H1 (cell line): ENCODE results near the gene MAPK14. TPM values are rescaled to one million over a fixed set of nuclear protein-coding genes. Genes with fewer than 3 reads are reported as not detected.
A peak's percentile ranks its signal among the peaks of the same experiment; 100 is the strongest.

Source experiments
- CTCF ChIA-PET: fragments of 300-600 bp; sonication (Branson Sonifier 250); formaldehyde crosslinking; loops from one replicate; lab custom pipeline; 2021; ENCODE audit not compliant: partially characterized antibody; lab: Charles Lee
- POLR2A ChIA-PET: fragments of 300-600 bp; sonication (Branson Sonifier 250); formaldehyde crosslinking; loops from one replicate; lab custom pipeline; 2021; ENCODE audit warnings: inconsistent platforms; ENCODE audit not compliant: partially characterized antibody; lab: Charles Lee
- DNase-seq, 2 experiments: peaks; one replicate each; pipeline versions ENCODE4 v3.0.0 to v3.0.0-alpha.2; 2010 to 2022; ENCODE audit warnings: low spot score in 2 of 2, low read depth in 1 of 2, mixed read lengths in 1 of 2
- FAIRE-seq: peaks from 2 replicates; lab custom pipeline; 2011; peaks lifted over from hg19 to GRCh38; lab: Jason Lieb, UNC
- H2AFZ ChIP-seq: 2 replicates; pipeline ENCODE4 v1.8.1; 2012; ENCODE audit warnings: low read length, inconsistent platforms
- H2AK5ac ChIP-seq: 2 replicates; pipeline ENCODE4 v1.6.1; 2013; ENCODE audit warnings: low read depth, low read length
- H2BK120ac ChIP-seq: replicated peaks from 2 replicates; pipeline ENCODE3; 2013; ENCODE audit warnings: low read depth, low read length, inconsistent platforms
- H2BK12ac ChIP-seq: 2 replicates; pipeline ENCODE4 v1.6.1; 2013; ENCODE audit warnings: low read depth, low read length
- H2BK15ac ChIP-seq: 2 replicates; pipeline ENCODE4 v1.6.1; 2013; ENCODE audit warnings: low read length
- H2BK20ac ChIP-seq: 2 replicates; pipeline ENCODE4 v1.6.1; 2013; ENCODE audit warnings: low read length
- H2BK5ac ChIP-seq: 2 replicates; pipeline ENCODE4 v1.6.1; 2013; ENCODE audit warnings: low read depth, low read length
- H3K14ac ChIP-seq: 2 replicates; pipeline ENCODE4 v1.6.1; 2013; ENCODE audit warnings: inconsistent platforms; ENCODE audit not compliant: insufficient read length
- H3K18ac ChIP-seq: 2 replicates; pipeline ENCODE4 v1.6.1; 2013; ENCODE audit warnings: low read length; ENCODE audit errors: extremely low read depth
- H3K23ac ChIP-seq: 2 replicates; pipeline ENCODE4 v1.6.1; 2013; ENCODE audit warnings: inconsistent platforms; ENCODE audit not compliant: insufficient read length
- H3K23me2 ChIP-seq: 2 replicates; pipeline ENCODE4 v1.6.1; 2013; ENCODE audit warnings: low read depth, low read length
- H3K27ac ChIP-seq: 2 replicates; pipeline ENCODE4 v1.6.1; 2011; ENCODE audit warnings: low read depth, low read length, inconsistent platforms
- H3K27me3 ChIP-seq, 4 experiments: replicated peaks in 1 of 4; 1 replicate in 1 of 4; 2 replicates in 3 of 4; pipeline versions ENCODE4 v1.6.1 to v1.8.1; 2011 to 2013; ENCODE audit warnings: low read length in 3 of 4, mild to moderate bottlenecking in 3 of 4, inconsistent platforms in 2 of 4, mixed read lengths in 2 of 4, moderate library complexity in 1 of 4; ENCODE audit not compliant: control insufficient read depth in 3 of 4, insufficient read depth in 3 of 4; ENCODE audit errors: extremely low read depth in 1 of 4
- H3K36me3 ChIP-seq, 4 experiments: 2 replicates each; pipeline versions ENCODE4 v1.6.1 to v1.8.1; 2011 to 2013; ENCODE audit warnings: mild to moderate bottlenecking in 4 of 4, low read length in 3 of 4, moderate library complexity in 2 of 4, control low read depth in 1 of 4, inconsistent platforms in 1 of 4; ENCODE audit not compliant: insufficient read depth in 4 of 4, control insufficient read depth in 2 of 4
- H3K4ac ChIP-seq: replicated peaks from 2 replicates; pipeline ENCODE3; 2013; ENCODE audit warnings: low read length, low read depth, mixed read lengths, inconsistent platforms; ENCODE audit not compliant: insufficient read length
- H3K4me1 ChIP-seq, 4 experiments: replicated peaks in 1 of 4; 1 replicate in 1 of 4; 2 replicates in 3 of 4; pipeline versions ENCODE4 v1.6.1 to v1.8.1; 2011 to 2013; ENCODE audit warnings: low read length in 3 of 4, inconsistent platforms in 2 of 4, mixed read lengths in 1 of 4; ENCODE audit not compliant: insufficient read depth in 4 of 4, control insufficient read depth in 3 of 4
- H3K4me2 ChIP-seq, 2 experiments: 2 replicates each; pipeline versions ENCODE4 v1.6.1 to v1.8.1; 2011 to 2013; ENCODE audit warnings: low read depth in 2 of 2, low read length in 2 of 2, control low read depth in 1 of 2, inconsistent platforms in 1 of 2, mild to moderate bottlenecking in 1 of 2; ENCODE audit not compliant: insufficient read depth in 1 of 2
- H3K4me3 ChIP-seq, 4 experiments: fragments of 200-600, 300-600 bp in 1 of 4; sonication (generic), shearing (Covaris generic), sonication (Bioruptor Twin) in 1 of 4; 2 replicates each; pipeline versions ENCODE4 v1.5.1 to v1.8.1; 2011 to 2016; ENCODE audit warnings: low read length in 4 of 4, low read depth in 3 of 4, control low read depth in 2 of 4, inconsistent platforms in 2 of 4, mild to moderate bottlenecking in 2 of 4, mixed read lengths in 1 of 4, moderate library complexity in 1 of 4; ENCODE audit not compliant: insufficient read depth in 2 of 4; ENCODE audit errors: extremely low read depth in 1 of 4
- H3K56ac ChIP-seq: replicated peaks from 2 replicates; pipeline ENCODE3; 2013; ENCODE audit warnings: low read depth, mild to moderate bottlenecking, mixed read lengths, low read length, inconsistent platforms; ENCODE audit not compliant: insufficient read length
- H3K79me1 ChIP-seq: 2 replicates; pipeline ENCODE4 v1.6.1; 2013; ENCODE audit warnings: low read depth, low read length, control low read depth
- H3K79me2 ChIP-seq, 2 experiments: 2 replicates each; pipeline versions ENCODE4 v1.6.1 to v1.8.1; 2012 to 2013; ENCODE audit warnings: low read length in 2 of 2, mild to moderate bottlenecking in 2 of 2, inconsistent platforms in 1 of 2; ENCODE audit not compliant: insufficient read depth in 2 of 2, control insufficient read depth in 1 of 2
- H3K9ac ChIP-seq, 4 experiments: replicated peaks in 1 of 4; 1 replicate in 1 of 4; 2 replicates in 3 of 4; pipeline versions ENCODE4 v1.6.1 to v1.8.1; 2011 to 2013; ENCODE audit warnings: low read depth in 3 of 4, low read length in 3 of 4, control low read depth in 2 of 4, mild to moderate bottlenecking in 2 of 4, moderate library complexity in 2 of 4, inconsistent platforms in 1 of 4; ENCODE audit errors: extremely low read depth in 1 of 4
- H3K9me3 ChIP-seq, 2 experiments: 2 replicates each; pipeline versions ENCODE4 v1.6.1 to v1.8.1; 2012 to 2013; ENCODE audit warnings: mild to moderate bottlenecking in 2 of 2, moderate library complexity in 2 of 2, control low read depth in 1 of 2, inconsistent platforms in 1 of 2, low read depth in 1 of 2, low read length in 1 of 2, mixed read lengths in 1 of 2; ENCODE audit not compliant: insufficient read depth in 2 of 2
- H4K20me1 ChIP-seq, 2 experiments: replicated peaks in 1 of 2; 2 replicates each; pipeline versions ENCODE3 to v1.8.1; 2011 to 2013; ENCODE audit warnings: inconsistent platforms in 2 of 2, low read length in 2 of 2, mild to moderate bottlenecking in 1 of 2; ENCODE audit not compliant: insufficient read depth in 2 of 2, control insufficient read depth in 1 of 2
- H4K5ac ChIP-seq: 2 replicates; pipeline ENCODE4 v1.6.1; 2013; ENCODE audit warnings: low read length, low read depth, mixed read lengths, inconsistent platforms; ENCODE audit not compliant: insufficient read length
- H4K8ac ChIP-seq: 2 replicates; pipeline ENCODE4 v1.8.0; 2013; ENCODE audit warnings: mild to moderate bottlenecking, moderate library complexity, low read length, inconsistent platforms; ENCODE audit not compliant: insufficient read depth; ENCODE audit errors: extremely low read depth
- H4K91ac ChIP-seq: replicated peaks from 2 replicates; pipeline ENCODE3; 2013; ENCODE audit warnings: low read length, mixed read lengths, inconsistent platforms; ENCODE audit not compliant: insufficient read length
- ATF2 ChIP-seq: IDR thresholded peaks from 2 replicates; pipeline ENCODE4 v1.6.1; 2012; ENCODE audit warnings: low read length, inconsistent platforms
- BACH1 ChIP-seq: IDR thresholded peaks from 2 replicates; pipeline ENCODE4 v1.6.1; 2012; ENCODE audit warnings: low read length, improper control_type of control experiment
- CBX5 ChIP-seq: fragments of 300-800, 300-1000 bp; sonication (generic); IDR thresholded peaks from 2 replicates; pipeline ENCODE4 v1.7.1; 2016; ENCODE audit warnings: antibody characterized with exemption, low read length, low read depth
- CREB1 ChIP-seq: IDR thresholded peaks from 2 replicates; pipeline ENCODE4 v1.6.1; 2012; ENCODE audit warnings: inconsistent platforms
- CTCF ChIP-seq, 3 experiments: IDR thresholded peaks; 1 replicate in 2 of 3; 2 replicates in 1 of 3; pipeline versions ENCODE4 v1.5.1 to v1.6.1; 2011; ENCODE audit warnings: low read length in 3 of 3, mild to moderate bottlenecking in 3 of 3, inconsistent platforms in 2 of 3, low read depth in 1 of 3, moderate library complexity in 1 of 3; ENCODE audit not compliant: insufficient read depth in 1 of 3; ENCODE audit errors: control extremely low read depth in 1 of 3
- RAD21 ChIP-seq, 2 experiments: IDR thresholded peaks in 1 of 2; conservative IDR thresholded peaks in 1 of 2; 2 replicates each; pipeline ENCODE4 v1.6.1; 2011; ENCODE audit warnings: low read depth in 2 of 2, low read length in 2 of 2, improper control_type of control experiment in 1 of 2, inconsistent platforms in 1 of 2, mild to moderate bottlenecking in 1 of 2, moderate library complexity in 1 of 2
- WGBS, 2 experiments: shearing (Covaris generic) in 1 of 2; methylation state at CpG; one replicate each; pipeline versions ENCODE4 v1.1.6 to v1.1.7; 2013 to 2015; ENCODE audit warnings: low lambda C conversion rate in 2 of 2, mixed read lengths in 2 of 2, inconsistent platforms in 1 of 2, low coverage in 1 of 2, missing lambda C conversion rate in 1 of 2; ENCODE audit not compliant: insufficient replicate concordance in 2 of 2, insufficient coverage in 1 of 2, insufficient read length in 1 of 2; ENCODE audit errors: extremely low coverage in 1 of 2, missing lambda C conversion rate in 1 of 2; 5-methylcytosine and 5-hydroxymethylcytosine counted together
- polyA plus RNA-seq, 7 experiments: library from polyadenylated mRNA; depleted of rRNA in 3 of 7; stranded (reverse) in 5 of 7; unstranded in 2 of 7; fragments of >200 nt in 5 of 7; fragments of 200-250 nt in 2 of 7; gene quantifications; 1 replicate in 5 of 7; 2 replicates in 1 of 7; 4 replicates in 1 of 7; pipeline versions ENCODE4 v1.2.1 to v1.2.3, GENCODE V29; 2011 to 2013; ENCODE audit warnings: missing spikeins in 2 of 7, mixed read lengths in 2 of 7
- total RNA-seq: library from RNA; stranded (reverse); fragmentation: NEBNext Ultra II Directional; extraction: Animal tissue kit (Norgen Biotek cat#: 25700); gene quantifications from 2 replicates; pipeline ENCODE4 v1.2.1, GENCODE V29; 2021

MAPK14 gene
- total and polyA plus RNA-seq, 2 of the 8 experiments (the other 6 are each of a cell fraction or from before 2014, with no cell fraction given), result 18.1 to 39.3 TPM

GRCh38 chr6:36139431-36139830 lies 111.8 kb downstream of the MAPK14 start:
- Histone ChIP-seq H4K5ac (no peak overlapping the region), H2BK12ac (no peak overlapping the region), H3K4me3 (no peak overlapping the region), H3K9ac (no peak overlapping the region), H3K18ac (no peak overlapping the region), H3K23ac (no peak overlapping the region), H3K4me2 (no peak overlapping the region), H2AFZ (no peak overlapping the region), H4K20me1 (no peaks in the 10 kb centered on the region), H2BK15ac (no peak overlapping the region), H3K9me3 (0 out of 4 replicates have a peak, but pooled peaks cover 0 to under 1% of the 10 kb centered on the region in 2 experiments), H3K23me2 (no peaks in the 10 kb centered on the region), H2AK5ac (no peak overlapping the region), H4K91ac (no peak overlapping the region), H3K27me3 (no peaks in the 10 kb centered on the region), H3K79me2 (no peaks in the 10 kb centered on the region), H2BK120ac (no peak overlapping the region), H3K27ac (no peak overlapping the region), H3K79me1 (no peaks in the 10 kb centered on the region), H3K36me3 (peaks cover 0 to 2% (median 0%) of the 10 kb centered on the region in 4 experiments; a peak in 1 of 8 replicates), H2BK20ac (no peak overlapping the region), H3K56ac (no peak overlapping the region), H3K14ac (no peak overlapping the region), H3K4ac (no peak overlapping the region), H4K8ac (no peak overlapping the region), H2BK5ac (0 out of 2 replicates have a peak overlapping the region, but pooled peaks have one; percentile 78), H3K4me1 (peaks cover 0 to 6% (median 0%) of the 10 kb centered on the region in 4 experiments; a peak in 3 of 7 replicates)
- POLR2A ChIA-PET, result interaction anchor here (0.7 to 2.1 kb wide), 5 partner anchors 8 to 221 kb away, joined by 4 to 9 read pairs (median 4); no protein-coding TSS in a partner anchor
- DNase-seq, result peak in 1 of 2 experiments; percentile 81
- TF ChIP-seq CREB1 (peak; percentile 38; the same call in 1 of the 2 replicates), BACH1 (peak; percentile 65; the same call in 1 of the 2 replicates), CTCF (IDR thresholded peaks at IDR 0.05; ENCODE audit: control extremely low read depth in 1 of 3, insufficient read depth in 1 of 3, low read depth in 1 of 3, low read length in 3 of 3) (peak in 2 of 3 experiments; percentile 77 to 82; a peak in 3 of 4 replicates), ATF2 (no peak), RAD21 (IDR thresholded peaks at IDR 0.05 in 1 of 2, conservative IDR thresholded peaks at IDR 0.05 in 1 of 2; ENCODE audit: low read depth in 2 of 2, low read length in 2 of 2) (peak; percentile 83 to 89), CBX5 (no peak)
- WGBS, 2 experiments, result 46% methylated on average over 7 of the region's 7 CpGs; no CpG with 5 or more reads in 1 of the 2 experiments
- CTCF ChIA-PET, result interaction anchor here (0.6 to 3.1 kb wide), 38 partner anchors 9 to 244 kb away, joined by 3 to 20 read pairs (median 4); partner anchors contain the start of genes BRPF3, MAPK13 and MAPK14
- peak; percentile 85 for FAIRE-seq
